Measurements from ENCODE around the gene PTPRN. TPM values are rescaled to one million over a fixed set of nuclear protein-coding genes. Genes with fewer than 3 reads are reported as not detected.

Gene PTPRN
- total RNA-seq, 2 donors from 2014 or later, result 0.44 to 1.1 TPM

DNA sequence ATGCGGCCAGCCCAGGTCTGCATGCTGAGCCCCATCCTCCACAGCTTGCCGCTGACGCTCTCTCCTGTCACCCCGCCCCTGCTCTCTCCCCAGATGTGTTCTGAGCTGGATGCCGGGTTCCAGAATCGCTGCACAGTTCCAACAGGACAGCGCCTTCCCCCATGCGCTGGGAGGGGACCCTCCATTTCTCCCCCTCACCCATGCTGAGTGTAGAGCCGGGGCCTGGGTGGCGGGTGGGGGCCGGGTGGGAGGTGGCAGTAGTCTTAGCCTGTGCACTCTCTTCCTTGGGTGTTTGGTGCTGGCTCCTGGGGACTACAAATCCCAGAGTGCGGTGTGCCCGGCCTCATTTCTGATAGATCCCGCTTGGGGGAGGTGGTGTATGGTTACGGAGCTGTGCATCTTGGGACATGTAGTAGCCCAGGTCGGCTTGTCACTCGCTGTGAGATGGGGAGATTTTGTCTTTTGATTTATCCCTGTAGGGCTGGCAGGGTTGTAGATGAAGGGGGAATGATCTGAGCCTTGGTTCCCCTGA is 23.2 kb downstream of the PTPRN start:
- peaks cover 1% of the 10 kb centered on the region for H3K4me1 ChIP-seq (ENCODE audit: control insufficient read depth, insufficient read depth, low read length)
- Mint-ChIP-seq H3K4me1 (peaks cover 9% of the 10 kb centered on the region), H3K27ac (peak overlapping the region; percentile 70), H3K9me3 (no peaks in the 10 kb centered on the region), H3K27me3 (ENCODE audit: insufficient read depth) (peaks cover 7% of the 10 kb centered on the region), H3K36me3 (ENCODE audit: low read depth) (peaks cover 25% of the 10 kb centered on the region), H3K4me3 (no peak overlapping the region)
- H3K27me3 ChIP-seq (ENCODE audit: control insufficient read depth, insufficient read depth, low read length, poor library complexity, severe bottlenecking), result no peaks in the 10 kb centered on the region
- H3K4me3 ChIP-seq (ENCODE audit: low read length), result no peak overlapping the region
- DNase-seq, result peak; percentile 91
- WGBS, 2 experiments (ENCODE audit: insufficient coverage in 1 of 2, insufficient read length in 1 of 2), result 74 to 78% methylated on average over 5 to 17 of the region's 17 CpGs
- TF ChIP-seq, protein P1, sequence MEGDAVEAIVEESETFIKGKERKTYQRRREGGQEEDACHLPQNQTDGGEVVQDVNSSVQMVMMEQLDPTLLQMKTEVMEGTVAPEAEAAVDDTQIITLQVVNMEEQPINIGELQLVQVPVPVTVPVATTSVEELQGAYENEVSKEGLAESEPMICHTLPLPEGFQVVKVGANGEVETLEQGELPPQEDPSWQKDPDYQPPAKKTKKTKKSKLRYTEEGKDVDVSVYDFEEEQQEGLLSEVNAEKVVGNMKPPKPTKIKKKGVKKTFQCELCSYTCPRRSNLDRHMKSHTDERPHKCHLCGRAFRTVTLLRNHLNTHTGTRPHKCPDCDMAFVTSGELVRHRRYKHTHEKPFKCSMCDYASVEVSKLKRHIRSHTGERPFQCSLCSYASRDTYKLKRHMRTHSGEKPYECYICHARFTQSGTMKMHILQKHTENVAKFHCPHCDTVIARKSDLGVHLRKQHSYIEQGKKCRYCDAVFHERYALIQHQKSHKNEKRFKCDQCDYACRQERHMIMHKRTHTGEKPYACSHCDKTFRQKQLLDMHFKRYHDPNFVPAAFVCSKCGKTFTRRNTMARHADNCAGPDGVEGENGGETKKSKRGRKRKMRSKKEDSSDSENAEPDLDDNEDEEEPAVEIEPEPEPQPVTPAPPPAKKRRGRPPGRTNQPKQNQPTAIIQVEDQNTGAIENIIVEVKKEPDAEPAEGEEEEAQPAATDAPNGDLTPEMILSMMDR (conservative IDR thresholded peaks at IDR 0.05), result no peak
- H3K36me3 ChIP-seq (ENCODE audit: control insufficient read depth, insufficient read depth, low read length), result peaks cover 33% of the 10 kb centered on the region
- no peaks in the 10 kb centered on the region for H3K9me3 ChIP-seq (ENCODE audit: control insufficient read depth, low read length)
- H3K27ac ChIP-seq (ENCODE audit: low read depth, low read length), result no peak overlapping the region
- H3K9ac ChIP-seq (ENCODE audit: extremely low read depth, low read length, poor library complexity, severe bottlenecking), result no peak overlapping the region

DNA sequence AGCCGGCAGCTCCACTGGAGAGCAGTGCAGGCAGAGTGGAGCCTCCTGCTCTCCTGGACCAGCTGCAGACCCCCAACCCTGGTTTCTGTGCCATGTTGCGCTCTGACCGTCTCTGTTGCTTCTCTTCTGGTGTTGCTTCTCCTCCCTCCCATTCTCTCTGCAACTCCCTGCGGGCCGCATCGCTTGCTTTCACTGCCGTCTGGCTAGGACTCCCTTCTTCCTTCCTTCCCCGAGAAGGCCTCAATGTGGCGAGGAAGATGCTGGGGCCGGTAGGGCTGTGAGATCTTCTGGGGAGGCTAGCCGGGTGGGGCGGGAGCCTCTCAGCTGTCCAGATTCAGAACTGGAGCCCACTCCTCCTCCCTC is 23.8 kb downstream of the PTPRN start:
- no peak overlapping the region for H3K9ac ChIP-seq (ENCODE audit: extremely low read depth, low read length, poor library complexity, severe bottlenecking)
- peaks cover 8% of the 10 kb centered on the region for H3K4me1 ChIP-seq (ENCODE audit: control insufficient read depth, insufficient read depth, low read length)
- Mint-ChIP-seq H3K27ac (no peak overlapping the region), H3K4me1 (peaks cover 16% of the 10 kb centered on the region), H3K27me3 (ENCODE audit: insufficient read depth) (peaks cover 2% of the 10 kb centered on the region), H3K4me3 (no peak overlapping the region), H3K9me3 (no peaks in the 10 kb centered on the region), H3K36me3 (ENCODE audit: low read depth) (peaks cover 25% of the 10 kb centered on the region)
- H3K9me3 ChIP-seq (ENCODE audit: control insufficient read depth, low read length), result no peaks in the 10 kb centered on the region
- TF ChIP-seq, protein P1 (conservative IDR thresholded peaks at IDR 0.05), result no peak
- no peak overlapping the region for H3K27ac ChIP-seq (ENCODE audit: low read depth, low read length)
- peaks cover 39% of the 10 kb centered on the region for H3K36me3 ChIP-seq (ENCODE audit: control insufficient read depth, insufficient read depth, low read length)
- no peaks in the 10 kb centered on the region for H3K27me3 ChIP-seq (ENCODE audit: control insufficient read depth, insufficient read depth, low read length, poor library complexity, severe bottlenecking)
- no peak overlapping the region for H3K4me3 ChIP-seq (ENCODE audit: low read length)
- no peak for DNase-seq
- 95 to 97% methylated on average over 4 to 12 of the region's 12 CpGs for WGBS, 2 experiments (ENCODE audit: insufficient coverage in 1 of 2, insufficient read length in 1 of 2)

DNA sequence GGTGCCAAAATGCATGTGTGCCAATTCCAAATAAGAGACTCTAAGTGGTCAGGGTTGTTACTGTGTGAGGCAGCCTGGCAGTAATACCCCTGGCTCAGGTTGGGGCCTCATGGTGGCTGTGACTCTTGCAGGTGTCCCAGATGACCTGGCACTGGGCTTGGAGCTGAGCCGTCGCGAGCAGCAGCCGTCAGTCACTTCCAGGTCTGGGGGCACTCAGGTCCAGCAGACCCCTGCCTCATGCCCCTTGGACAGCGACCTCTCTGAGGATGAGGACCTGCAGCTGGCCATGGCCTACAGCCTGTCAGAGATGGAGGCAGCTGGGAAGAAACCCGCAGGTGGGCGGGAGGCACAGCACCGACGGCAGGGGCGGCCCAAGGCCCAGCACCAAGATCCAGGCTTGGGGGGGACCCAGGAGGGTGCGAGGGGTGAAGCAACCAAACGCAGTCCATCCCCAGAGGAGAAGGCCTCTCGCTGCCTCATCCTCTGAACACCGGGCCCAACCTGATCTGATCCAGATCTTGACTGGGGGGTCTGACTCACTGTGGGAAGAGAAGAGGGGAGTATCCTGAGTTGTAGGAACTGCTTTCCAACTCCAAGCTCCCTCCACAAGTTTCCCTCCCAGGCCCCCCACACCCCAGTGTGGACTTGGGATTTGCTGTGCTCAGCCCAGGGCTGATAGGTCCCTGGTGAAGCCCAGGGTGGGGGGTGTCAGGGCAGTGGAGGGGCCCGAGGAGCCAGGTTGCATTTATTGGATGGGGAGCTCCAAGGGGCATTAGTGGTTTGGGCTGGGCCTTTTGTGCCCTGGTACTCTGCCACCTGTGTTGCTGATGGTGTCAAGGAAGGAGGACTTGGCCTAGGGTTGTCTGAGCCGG is 24.5 kb downstream of the PTPRN start:
- Histone ChIP-seq H3K9me3 (ENCODE audit: control insufficient read depth, low read length) (no peaks in the 10 kb centered on the region), H3K4me3 (ENCODE audit: low read length) (no peak overlapping the region), H3K27ac (ENCODE audit: low read depth, low read length) (no peak overlapping the region), H3K4me1 (ENCODE audit: control insufficient read depth, insufficient read depth, low read length) (peaks cover 13% of the 10 kb centered on the region), H3K36me3 (ENCODE audit: control insufficient read depth, insufficient read depth, low read length) (peaks cover 40% of the 10 kb centered on the region), H3K27me3 (ENCODE audit: control insufficient read depth, insufficient read depth, low read length, poor library complexity, severe bottlenecking) (no peaks in the 10 kb centered on the region), H3K9ac (ENCODE audit: extremely low read depth, low read length, poor library complexity, severe bottlenecking) (no peak overlapping the region)
- no peak overlapping the region for H3K4me3 Mint-ChIP-seq
- H3K27ac Mint-ChIP-seq, result no peak overlapping the region
- no peaks in the 10 kb centered on the region for H3K27me3 Mint-ChIP-seq (ENCODE audit: insufficient read depth)
- TF ChIP-seq, protein P1 (conservative IDR thresholded peaks at IDR 0.05), result no peak
- H3K9me3 Mint-ChIP-seq, result no peaks in the 10 kb centered on the region
- peaks cover 25% of the 10 kb centered on the region for H3K36me3 Mint-ChIP-seq (ENCODE audit: low read depth)
- DNase-seq, result no peak
- peaks cover 22% of the 10 kb centered on the region for H3K4me1 Mint-ChIP-seq
- WGBS, 2 experiments (ENCODE audit: insufficient coverage in 1 of 2, insufficient read length in 1 of 2), result 96 to 99% methylated on average over 11 to 16 of the region's 16 CpGs

Measured in endodermal cell (in vitro differentiated cells).